HG03442 (cell line): ENCODE data around the gene CASS4.

Experiments
- ATAC-seq: cut with Tn5 transposase; IDR thresholded peaks from one replicate; pipeline ENCODE4 v1.9.1; 2021; ENCODE audit warnings: mild to moderate bottlenecking, moderate library complexity; ENCODE audit not compliant: unreplicated experiment

Gene CASS4

GRCh38 chr20:56442389-56443365 is 30.6 kb downstream of the CASS4 start:
- ATAC-seq = no peak

GRCh38 chr20:56443654-56444540 is 31.8 kb downstream of the CASS4 start:
- no peak for ATAC-seq

GRCh38 chr20:56445130-56445529 is 33.1 kb downstream of the CASS4 start:
- ATAC-seq = no peak

- ATAC-seq = no peak
Observed at GRCh38 chr20:56445540-56445939, 33.5 kb downstream of the CASS4 start.

GRCh38 chr20:56447227-56447626 is 35.2 kb downstream of the CASS4 start:
- no peak for ATAC-seq

- no peak for ATAC-seq
Observed at GRCh38 chr20:56449459-56449858, 37.4 kb downstream of the CASS4 start.

- ATAC-seq = no peak
Observed at GRCh38 chr20:56451056-56451765, 39.2 kb downstream of the CASS4 start.

GRCh38 chr20:56453352-56453751 is 41.3 kb downstream of the CASS4 start:
- ATAC-seq = peak; percentile 61

GRCh38 chr20:56454754-56455153 is 42.7 kb downstream of the CASS4 start:
- peak; percentile 89 for ATAC-seq

GRCh38 chr20:56458206-56458821 is 46.3 kb downstream of the CASS4 start:
- ATAC-seq = no peak

- no peak for ATAC-seq
Observed at GRCh38 chr20:56460459-56460858, 48.4 kb downstream of the CASS4 start.

GRCh38 chr20:56461576-56461975 is 49.5 kb downstream of the CASS4 start:
- ATAC-seq = no peak

- no peak for ATAC-seq
Observed at GRCh38 chr20:56463428-56463827, 51.4 kb downstream of the CASS4 start.

GRCh38 chr20:56465997-56466396 is 53.9 kb downstream of the CASS4 start:
- ATAC-seq = no peak

GRCh38 chr20:56467968-56468315 is 55.9 kb downstream of the CASS4 start:
- no peak for ATAC-seq

GRCh38 chr20:56468316-56469076 is 56.4 kb downstream of the CASS4 start, which contains the start of gene RTF2:
Gene RTF2, plus strand, starts transcription at chr20:56468627. Its CDS starts 71 bp downstream, at chr20:56468698.
- peak; percentile 99 for ATAC-seq

GRCh38 chr20:56469077-56469449 is 57.0 kb downstream of the CASS4 start:
- ATAC-seq = no peak

- ATAC-seq = no peak
Observed at GRCh38 chr20:56483970-56484369, 71.9 kb downstream of the CASS4 start.

GRCh38 chr20:56487216-56487615 is 75.2 kb downstream of the CASS4 start:
- no peak for ATAC-seq

- no peak for ATAC-seq
Observed at GRCh38 chr20:56488566-56488965, 76.5 kb downstream of the CASS4 start.
